Psoas muscle (tissue), 8 donors: ENCODE data around the gene LRRN2. TPM values are rescaled to one million over a fixed set of nuclear protein-coding genes. Genes with fewer than 3 reads are reported as not detected.

Source experiments
- ATAC-seq, 4 donors: fragments of 200-7000 bp; cut with Tn5 transposase; one replicate each; pipeline ENCODE4 v1.9.1; 2020; ENCODE audit warnings: moderate library complexity in 3 of 4, mild to moderate bottlenecking in 2 of 4
- DNase-seq, 2 donors: peaks; one replicate each; pipeline ENCODE4 v3.0.0-alpha.2; 2020
- H3K27ac ChIP-seq: fragments of 200-600 bp; one replicate; pipeline ENCODE4 v1.8.0; 2022
- H3K27me3 ChIP-seq, 3 donors: fragments of 200-600 bp in 1 of 3; one replicate each; pipeline versions ENCODE4 v1.6.1 to v1.8.0; 2013 to 2022; ENCODE audit warnings: low read length in 2 of 3, mild to moderate bottlenecking in 2 of 3, moderate library complexity in 1 of 3; ENCODE audit not compliant: insufficient read depth in 3 of 3
- H3K36me3 ChIP-seq, 2 donors: fragments of 200-600 bp in 1 of 2; one replicate each; pipeline versions ENCODE4 v1.6.1 to v1.8.0; 2013 to 2022; ENCODE audit warnings: low read depth in 1 of 2, mild to moderate bottlenecking in 1 of 2, moderate library complexity in 1 of 2; ENCODE audit not compliant: insufficient read depth in 1 of 2
- H3K4me1 ChIP-seq: fragments of 200-600 bp; one replicate; pipeline ENCODE4 v1.8.0; 2022
- H3K4me3 ChIP-seq: fragments of 200-600 bp; one replicate; pipeline ENCODE4 v1.8.0; 2022; ENCODE audit warnings: mild to moderate bottlenecking
- H3K9me3 ChIP-seq: fragments of 200-600 bp; one replicate; pipeline ENCODE4 v1.8.0; 2022
- CTCF ChIP-seq: fragments of 200-600 bp; IDR thresholded peaks from one replicate; pipeline ENCODE4 v1.8.0; 2022; ENCODE audit warnings: antibody characterized with exemption
- WGBS, 3 donors: extraction: QIAGEN DNeasy Blood & Tissue Kit; methylation state at CpG; one replicate each; pipeline versions ENCODE4 v1.1.6 to v1.1.7; 2013; 5-methylcytosine and 5-hydroxymethylcytosine counted together
- intact Hi-C, 2 donors: fragments of 100-400 bp; cut with DNase I; formaldehyde crosslinking; loops; one replicate each; pipeline versions ENCODE4 v1.11.0 to v1.14.2; 2022
- polyA plus RNA-seq, 3 donors: library from polyadenylated mRNA; stranded (reverse); fragments of 200-250 nt; gene quantifications; one replicate each; pipeline ENCODE4 v1.2.3, GENCODE V29; 2013
- total RNA-seq, 4 donors: library from RNA; stranded (reverse); fragmentation: NEBNext Ultra II Directional in 2 of 4; extraction: Animal tissue kit (Norgen Biotek cat#: 25700) in 2 of 4; gene quantifications; one replicate each; pipeline versions ENCODE4 v1.2.1 to v1.2.4, GENCODE V29; 2021 to 2023
- donor health status: healthy with polysubstance abuse.
- donor health status: DM: no; HTN: no; CAD: no; lungs with moderate emphysema.
- donor health status: Bipolar disorder and iron deficiency.
- donor health status: healthy.
- donor health status: DM: yes; HTN: yes; CAD: no.
- donor health status: DM: no; HTN: no; CAD: no.
- donor health status: DM: no; HTN: no; CAD: no.
- donor health status: DM: yes; HTN: yes; CAD: no.

The LRRN2 gene
- total and polyA plus RNA-seq, 7 donors, result 0.71 to 2.2 (median 0.94) TPM

- H3K27ac ChIP-seq, result no peak overlapping the region
- no peaks in the 10 kb centered on the region for H3K4me1 ChIP-seq
- no peak overlapping the region for H3K4me3 ChIP-seq
- H3K27me3 ChIP-seq, result peaks cover 0 to 3% (median 2%) of the 10 kb centered on the region in 3 donors
- WGBS, 3 donors, result 38 to 44% (median 40%) methylated on average over 5 of the region's 5 CpGs
- DNase-seq (no peak), ATAC-seq (no peak)
- no peaks in the 10 kb centered on the region for H3K9me3 ChIP-seq
- no peak for TF ChIP-seq CTCF
- no peaks in the 10 kb centered on the region for H3K36me3 ChIP-seq
- intact Hi-C loops, result no loop called here
These were observed 17.7 kb upstream of the LRRN2 start for GRCh38 chr1:204703268-204703664.

- DNase-seq, result no peak
- H3K9me3 ChIP-seq, result no peaks in the 10 kb centered on the region
- no peaks in the 10 kb centered on the region for H3K36me3 ChIP-seq
- ATAC-seq, result no peak
- intact Hi-C loops, result no loop called here
- no peak overlapping the region for H3K4me3 ChIP-seq
- H3K27ac ChIP-seq, result no peak overlapping the region
- no peak for TF ChIP-seq CTCF
- no peaks in the 10 kb centered on the region for H3K4me1 ChIP-seq
- WGBS, 3 donors, result 66 to 70% (median 67%) methylated on average over 8 of the region's 8 CpGs
- H3K27me3 ChIP-seq, result peaks cover 0 to 3% (median 2%) of the 10 kb centered on the region in 3 donors
These were observed 17.2 kb upstream of the LRRN2 start for GRCh38 chr1:204702552-204703267.

GRCh38 chr1:204701229-204701628 is 15.7 kb upstream of the LRRN2 start:
- Histone ChIP-seq H3K27ac (no peak overlapping the region), H3K9me3 (no peaks in the 10 kb centered on the region), H3K36me3 (no peaks in the 10 kb centered on the region), H3K27me3 (peaks cover 0 to 3% (median 2%) of the 10 kb centered on the region in 3 donors), H3K4me1 (no peaks in the 10 kb centered on the region), H3K4me3 (no peak overlapping the region)
- no peak for TF ChIP-seq CTCF
- 85 to 91% (median 88%) methylated on average over 3 of the region's 3 CpGs for WGBS, 3 donors
- no peak for ATAC-seq
- no peak for DNase-seq
- intact Hi-C loops, result no loop called here

- no peak for TF ChIP-seq CTCF
- H3K4me1 ChIP-seq, result no peaks in the 10 kb centered on the region
- no peak overlapping the region for H3K4me3 ChIP-seq
- H3K27ac ChIP-seq, result no peak overlapping the region
- DNase-seq, result no peak
- ATAC-seq, result peak in 1 of 4 donors; percentile 49
- peaks cover 0 to 3% (median 2%) of the 10 kb centered on the region in 3 donors for H3K27me3 ChIP-seq
- intact Hi-C loops, result no loop called here
- no peaks in the 10 kb centered on the region for H3K36me3 ChIP-seq
- 29 to 41% (median 37%) methylated on average over 5 of the region's 5 CpGs for WGBS, 3 donors
- no peaks in the 10 kb centered on the region for H3K9me3 ChIP-seq
These were observed 12.4 kb upstream of the LRRN2 start for GRCh38 chr1:204697893-204698292.

- Histone ChIP-seq H3K27ac (no peak overlapping the region), H3K27me3 (peaks cover 0 to 3% (median 2%) of the 10 kb centered on the region in 3 donors), H3K4me1 (no peaks in the 10 kb centered on the region), H3K4me3 (no peak overlapping the region), H3K9me3 (no peaks in the 10 kb centered on the region), H3K36me3 (no peaks in the 10 kb centered on the region)
- intact Hi-C loops, result no loop called here
- DNase-seq (no peak), ATAC-seq (no peak)
- no peak for TF ChIP-seq CTCF
- WGBS, 3 donors, result 88 to 91% (median 88%) methylated on average over 17 of the region's 17 CpGs
These were observed 11.1 kb upstream of the LRRN2 start for GRCh38 chr1:204696606-204697005.
